H1 (cell line): Measurements from ENCODE around the gene GOLGB1. TPM values are rescaled to one million over a fixed set of nuclear protein-coding genes. Genes with fewer than 3 reads are reported as not detected.

Experiments used
- CTCF ChIA-PET: fragments of 300-600 bp; sonication (Branson Sonifier 250); formaldehyde crosslinking; loops from one replicate; lab custom pipeline; 2021; ENCODE audit not compliant: partially characterized antibody; lab: Charles Lee
- POLR2A ChIA-PET: fragments of 300-600 bp; sonication (Branson Sonifier 250); formaldehyde crosslinking; loops from one replicate; lab custom pipeline; 2021; ENCODE audit warnings: inconsistent platforms; ENCODE audit not compliant: partially characterized antibody; lab: Charles Lee
- DNase-seq, 2 experiments: peaks; one replicate each; pipeline versions ENCODE4 v3.0.0 to v3.0.0-alpha.2; 2010 to 2022; ENCODE audit warnings: low spot score in 2 of 2, low read depth in 1 of 2, mixed read lengths in 1 of 2
- FAIRE-seq: peaks from 2 replicates; lab custom pipeline; 2011; peaks lifted over from hg19 to GRCh38; lab: Jason Lieb, UNC
- H2AFZ ChIP-seq: 2 replicates; pipeline ENCODE4 v1.8.1; 2012; ENCODE audit warnings: low read length, inconsistent platforms
- H2AK5ac ChIP-seq: 2 replicates; pipeline ENCODE4 v1.6.1; 2013; ENCODE audit warnings: low read depth, low read length
- H2BK120ac ChIP-seq: replicated peaks from 2 replicates; pipeline ENCODE3; 2013; ENCODE audit warnings: low read depth, low read length, inconsistent platforms
- H2BK12ac ChIP-seq: 2 replicates; pipeline ENCODE4 v1.6.1; 2013; ENCODE audit warnings: low read depth, low read length
- H2BK15ac ChIP-seq: 2 replicates; pipeline ENCODE4 v1.6.1; 2013; ENCODE audit warnings: low read length
- H2BK20ac ChIP-seq: 2 replicates; pipeline ENCODE4 v1.6.1; 2013; ENCODE audit warnings: low read length
- H2BK5ac ChIP-seq: 2 replicates; pipeline ENCODE4 v1.6.1; 2013; ENCODE audit warnings: low read depth, low read length
- H3K14ac ChIP-seq: 2 replicates; pipeline ENCODE4 v1.6.1; 2013; ENCODE audit warnings: inconsistent platforms; ENCODE audit not compliant: insufficient read length
- H3K18ac ChIP-seq: 2 replicates; pipeline ENCODE4 v1.6.1; 2013; ENCODE audit warnings: low read length; ENCODE audit errors: extremely low read depth
- H3K23ac ChIP-seq: 2 replicates; pipeline ENCODE4 v1.6.1; 2013; ENCODE audit warnings: inconsistent platforms; ENCODE audit not compliant: insufficient read length
- H3K23me2 ChIP-seq: 2 replicates; pipeline ENCODE4 v1.6.1; 2013; ENCODE audit warnings: low read depth, low read length
- H3K27ac ChIP-seq: 2 replicates; pipeline ENCODE4 v1.6.1; 2011; ENCODE audit warnings: low read depth, low read length, inconsistent platforms
- H3K27me3 ChIP-seq, 4 experiments: replicated peaks in 1 of 4; 1 replicate in 1 of 4; 2 replicates in 3 of 4; pipeline versions ENCODE4 v1.6.1 to v1.8.1; 2011 to 2013; ENCODE audit warnings: low read length in 3 of 4, mild to moderate bottlenecking in 3 of 4, inconsistent platforms in 2 of 4, mixed read lengths in 2 of 4, moderate library complexity in 1 of 4; ENCODE audit not compliant: control insufficient read depth in 3 of 4, insufficient read depth in 3 of 4; ENCODE audit errors: extremely low read depth in 1 of 4
- H3K36me3 ChIP-seq, 4 experiments: 2 replicates each; pipeline versions ENCODE4 v1.6.1 to v1.8.1; 2011 to 2013; ENCODE audit warnings: mild to moderate bottlenecking in 4 of 4, low read length in 3 of 4, moderate library complexity in 2 of 4, control low read depth in 1 of 4, inconsistent platforms in 1 of 4; ENCODE audit not compliant: insufficient read depth in 4 of 4, control insufficient read depth in 2 of 4
- H3K4ac ChIP-seq: replicated peaks from 2 replicates; pipeline ENCODE3; 2013; ENCODE audit warnings: low read length, low read depth, mixed read lengths, inconsistent platforms; ENCODE audit not compliant: insufficient read length
- H3K4me1 ChIP-seq, 4 experiments: replicated peaks in 1 of 4; 1 replicate in 1 of 4; 2 replicates in 3 of 4; pipeline versions ENCODE4 v1.6.1 to v1.8.1; 2011 to 2013; ENCODE audit warnings: low read length in 3 of 4, inconsistent platforms in 2 of 4, mixed read lengths in 1 of 4; ENCODE audit not compliant: insufficient read depth in 4 of 4, control insufficient read depth in 3 of 4
- H3K4me2 ChIP-seq, 2 experiments: 2 replicates each; pipeline versions ENCODE4 v1.6.1 to v1.8.1; 2011 to 2013; ENCODE audit warnings: low read depth in 2 of 2, low read length in 2 of 2, control low read depth in 1 of 2, inconsistent platforms in 1 of 2, mild to moderate bottlenecking in 1 of 2; ENCODE audit not compliant: insufficient read depth in 1 of 2
- H3K4me3 ChIP-seq, 4 experiments: fragments of 200-600, 300-600 bp in 1 of 4; sonication (generic), shearing (Covaris generic), sonication (Bioruptor Twin) in 1 of 4; 2 replicates each; pipeline versions ENCODE4 v1.5.1 to v1.8.1; 2011 to 2016; ENCODE audit warnings: low read length in 4 of 4, low read depth in 3 of 4, control low read depth in 2 of 4, inconsistent platforms in 2 of 4, mild to moderate bottlenecking in 2 of 4, mixed read lengths in 1 of 4, moderate library complexity in 1 of 4; ENCODE audit not compliant: insufficient read depth in 2 of 4; ENCODE audit errors: extremely low read depth in 1 of 4
- H3K56ac ChIP-seq: replicated peaks from 2 replicates; pipeline ENCODE3; 2013; ENCODE audit warnings: low read depth, mild to moderate bottlenecking, mixed read lengths, low read length, inconsistent platforms; ENCODE audit not compliant: insufficient read length
- H3K79me1 ChIP-seq: 2 replicates; pipeline ENCODE4 v1.6.1; 2013; ENCODE audit warnings: low read depth, low read length, control low read depth
- H3K79me2 ChIP-seq, 2 experiments: 2 replicates each; pipeline versions ENCODE4 v1.6.1 to v1.8.1; 2012 to 2013; ENCODE audit warnings: low read length in 2 of 2, mild to moderate bottlenecking in 2 of 2, inconsistent platforms in 1 of 2; ENCODE audit not compliant: insufficient read depth in 2 of 2, control insufficient read depth in 1 of 2
- H3K9ac ChIP-seq, 4 experiments: replicated peaks in 1 of 4; 1 replicate in 1 of 4; 2 replicates in 3 of 4; pipeline versions ENCODE4 v1.6.1 to v1.8.1; 2011 to 2013; ENCODE audit warnings: low read depth in 3 of 4, low read length in 3 of 4, control low read depth in 2 of 4, mild to moderate bottlenecking in 2 of 4, moderate library complexity in 2 of 4, inconsistent platforms in 1 of 4; ENCODE audit errors: extremely low read depth in 1 of 4
- H3K9me3 ChIP-seq, 2 experiments: 2 replicates each; pipeline versions ENCODE4 v1.6.1 to v1.8.1; 2012 to 2013; ENCODE audit warnings: mild to moderate bottlenecking in 2 of 2, moderate library complexity in 2 of 2, control low read depth in 1 of 2, inconsistent platforms in 1 of 2, low read depth in 1 of 2, low read length in 1 of 2, mixed read lengths in 1 of 2; ENCODE audit not compliant: insufficient read depth in 2 of 2
- H4K20me1 ChIP-seq, 2 experiments: replicated peaks in 1 of 2; 2 replicates each; pipeline versions ENCODE3 to v1.8.1; 2011 to 2013; ENCODE audit warnings: inconsistent platforms in 2 of 2, low read length in 2 of 2, mild to moderate bottlenecking in 1 of 2; ENCODE audit not compliant: insufficient read depth in 2 of 2, control insufficient read depth in 1 of 2
- H4K5ac ChIP-seq: 2 replicates; pipeline ENCODE4 v1.6.1; 2013; ENCODE audit warnings: low read length, low read depth, mixed read lengths, inconsistent platforms; ENCODE audit not compliant: insufficient read length
- H4K8ac ChIP-seq: 2 replicates; pipeline ENCODE4 v1.8.0; 2013; ENCODE audit warnings: mild to moderate bottlenecking, moderate library complexity, low read length, inconsistent platforms; ENCODE audit not compliant: insufficient read depth; ENCODE audit errors: extremely low read depth
- H4K91ac ChIP-seq: replicated peaks from 2 replicates; pipeline ENCODE3; 2013; ENCODE audit warnings: low read length, mixed read lengths, inconsistent platforms; ENCODE audit not compliant: insufficient read length
- BRCA1 ChIP-seq: IDR thresholded peaks from 2 replicates; pipeline ENCODE4 v1.6.1; 2012; ENCODE audit warnings: low read depth, low read length, improper control_type of control experiment
- NRF1 ChIP-seq: IDR thresholded peaks from 2 replicates; pipeline ENCODE4 v1.6.1; 2011; ENCODE audit warnings: mild to moderate bottlenecking, low read depth, low read length, improper control_type of control experiment
- SRF ChIP-seq: IDR thresholded peaks from 2 replicates; pipeline ENCODE4 v1.6.1; 2011; ENCODE audit warnings: mild to moderate bottlenecking, low read depth, low read length, moderate library complexity
- WGBS, 2 experiments: shearing (Covaris generic) in 1 of 2; methylation state at CpG; one replicate each; pipeline versions ENCODE4 v1.1.6 to v1.1.7; 2013 to 2015; ENCODE audit warnings: low lambda C conversion rate in 2 of 2, mixed read lengths in 2 of 2, inconsistent platforms in 1 of 2, low coverage in 1 of 2, missing lambda C conversion rate in 1 of 2; ENCODE audit not compliant: insufficient replicate concordance in 2 of 2, insufficient coverage in 1 of 2, insufficient read length in 1 of 2; ENCODE audit errors: extremely low coverage in 1 of 2, missing lambda C conversion rate in 1 of 2; 5-methylcytosine and 5-hydroxymethylcytosine counted together
- polyA plus RNA-seq, 7 experiments: library from polyadenylated mRNA; depleted of rRNA in 3 of 7; stranded (reverse) in 5 of 7; unstranded in 2 of 7; fragments of >200 nt in 5 of 7; fragments of 200-250 nt in 2 of 7; gene quantifications; 1 replicate in 5 of 7; 2 replicates in 1 of 7; 4 replicates in 1 of 7; pipeline versions ENCODE4 v1.2.1 to v1.2.3, GENCODE V29; 2011 to 2013; ENCODE audit warnings: missing spikeins in 2 of 7, mixed read lengths in 2 of 7
- total RNA-seq: library from RNA; stranded (reverse); fragmentation: NEBNext Ultra II Directional; extraction: Animal tissue kit (Norgen Biotek cat#: 25700); gene quantifications from 2 replicates; pipeline ENCODE4 v1.2.1, GENCODE V29; 2021

The GOLGB1 gene
- total and polyA plus RNA-seq, 2 of the 8 experiments (the other 6 are each of a cell fraction or from before 2014, with no cell fraction given), result 5.9 to 28.5 TPM

DNA sequence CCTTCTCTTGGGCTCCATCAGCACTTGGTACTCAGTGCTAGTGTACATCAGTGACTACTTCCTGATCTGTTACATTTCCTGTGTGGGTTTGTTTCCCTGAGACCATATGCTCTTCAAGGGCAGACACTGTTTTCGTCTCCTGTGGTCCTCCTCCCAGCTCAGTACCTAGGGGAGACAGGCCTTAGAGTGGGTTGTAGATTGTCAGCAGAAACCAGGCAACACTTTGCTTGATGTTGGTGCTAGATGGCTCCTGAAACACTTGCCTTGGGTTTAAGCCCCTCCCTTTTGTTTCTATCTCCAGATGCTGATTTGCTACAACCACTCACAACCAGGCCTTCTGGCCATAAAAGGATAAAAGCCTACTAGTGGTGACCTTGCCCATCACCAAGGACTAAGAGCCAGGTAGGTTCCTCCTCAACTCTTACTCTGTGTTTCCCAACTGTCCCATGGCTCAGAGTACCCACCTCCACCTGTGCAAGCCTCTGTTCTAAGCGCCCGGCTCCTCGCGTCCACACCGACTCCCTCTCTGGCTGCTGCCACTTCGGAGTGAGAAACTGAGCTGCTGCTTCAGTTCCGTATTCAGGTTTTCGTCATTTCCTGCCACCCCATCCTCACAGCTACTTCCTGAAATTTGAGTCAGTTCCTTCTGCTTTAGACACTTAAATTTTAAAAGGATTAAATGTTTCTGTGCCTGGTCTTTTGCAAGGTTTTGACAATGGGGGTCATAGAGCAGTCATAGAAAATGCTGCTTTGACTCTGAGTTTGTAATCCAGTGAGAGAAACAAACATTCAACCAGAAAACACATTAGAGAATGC, 89.0 kb downstream of the GOLGB1 start, which contains the start of gene HCLS1:
HCLS1 (minus strand) TSS at position 548 of the 816 bp plus-strand sequence. CDS start 2,556 bp downstream, outside the sequence.
- Histone ChIP-seq H2BK120ac (no peak within 1 kb of the TSS), H3K79me1 (no peaks in the 10 kb centered on the region)
- peak; percentile 67 for TF ChIP-seq SRF
- TF ChIP-seq NRF1, result no peak
- TF ChIP-seq BRCA1, result no peak
- TF ChIP-seq, all 59 proteins: peak for 1
- Histone ChIP-seq H3K9ac (no peak within 1 kb of the TSS), H3K27me3 (no peaks in the 10 kb centered on the region), H3K18ac (no peak within 1 kb of the TSS), H3K79me2 (no peaks in the 10 kb centered on the region), H3K14ac (no peak within 1 kb of the TSS), H3K56ac (no peak within 1 kb of the TSS), H4K8ac (peak within 1 kb of the TSS; percentile 7; the same call in 1 of the 2 replicates), H3K27ac (no peak within 1 kb of the TSS), H4K91ac (no peak within 1 kb of the TSS), H3K4me1 (peaks cover 0 to 10% (median 0%) of the 10 kb centered on the region in 4 experiments; a peak in 2 of 7 replicates), H3K9me3 (no peaks in the 10 kb centered on the region), H3K4me2 (no peak within 1 kb of the TSS), H2BK5ac (0 out of 2 replicates have a peak within 1 kb of the TSS, but pooled peaks have one; percentile 6), H2AK5ac (no peak within 1 kb of the TSS), H3K23me2 (no peaks in the 10 kb centered on the region), H2AFZ (no peak within 1 kb of the TSS), H4K5ac (no peak within 1 kb of the TSS), H3K36me3 (peaks cover 0 to 11% (median 9%) of the 10 kb centered on the region in 4 experiments; a peak in 5 of 8 replicates), H2BK15ac (no peak within 1 kb of the TSS), H3K23ac (no peak within 1 kb of the TSS), H4K20me1 (no peaks in the 10 kb centered on the region), H3K4me3 (no peak within 1 kb of the TSS), H3K4ac (no peak within 1 kb of the TSS), H2BK20ac (no peak within 1 kb of the TSS), H2BK12ac (0 out of 2 replicates have a peak within 1 kb of the TSS, but pooled peaks have one; percentile 40)
- DNase-seq (no peak), FAIRE-seq (no peak)
- ChIA-PET CTCF (interaction anchor here (0.6 to 2.1 kb wide), 2 partner anchors 10 to 114 kb away, joined by 3 to 8 read pairs; partner anchors contain the start of gene POLQ), POLR2A (interaction anchor here (0.9 to 1.6 kb wide), 2 partner anchors 10 to 114 kb away, joined by 4 to 5 read pairs; partner anchors contain the start of gene POLQ)
- WGBS, 2 experiments, result 94% methylated on average over 9 of the region's 9 CpGs; no CpG with 5 or more reads in 1 of the 2 experiments
